ENCODE measurements around the gene AHCYL2. TPM values are rescaled to one million over a fixed set of nuclear protein-coding genes. Genes with fewer than 3 reads are reported as not detected.

AHCYL2 gene
- total RNA-seq, 1 experiment from 2014 or later: 20.2 TPM

- ATAC-seq (no peak), DNase-seq (ENCODE audit: low read depth, low spot score) (no peak)
- Histone ChIP-seq H3K36me3 (ENCODE audit: control insufficient read depth, insufficient read depth, low read length) (no peaks in the 10 kb centered on the region), H3K27me3 (ENCODE audit: control insufficient read depth, insufficient read depth, low read length) (no peaks in the 10 kb centered on the region), H3K4me1 (ENCODE audit: control insufficient read depth, insufficient read depth, low read length) (no peaks in the 10 kb centered on the region), H3K9me3 (ENCODE audit: control insufficient read depth, insufficient read depth, low read depth, low read length) (no peaks in the 10 kb centered on the region), H3K27ac (ENCODE audit: low read length) (no peak overlapping the region), H3K4me3 (ENCODE audit: low read depth in 2 of 2, low read length in 2 of 2) (no peak overlapping the region)
- ChIA-PET CTCF (interaction anchor here (1.1 kb wide), 1 partner anchor 8 kb away, joined by 4 read pairs; no protein-coding TSS in a partner anchor), POLR2A (interaction anchor here (0.6 to 0.7 kb wide), 2 partner anchors 29 to 561 kb away, joined by 4 to 14 read pairs; no protein-coding TSS in a partner anchor)
- in situ Hi-C loops (cut with HindIII; ENCODE audit: low pct_unique_long_range_greater_than_20kb, low sequenced_read_pairs) (no loop called here), intact Hi-C loops (cut with micrococcal nuclease; ENCODE audit: unreplicated experiment) (loop anchor here (10.0 kb wide), 1 partner anchor 275 kb away; no protein-coding TSS in a partner anchor)
- no peak for TF ChIP-seq POLR2AphosphoS5 (IDR thresholded peaks at IDR 0.05; ENCODE audit: low read depth, low read length)
- TF ChIP-seq SIN3A (IDR thresholded peaks at IDR 0.05; ENCODE audit: borderline replicate concordance, insufficient read depth, low read depth, low read length): no peak
- TF ChIP-seq CTCF (IDR thresholded peaks at IDR 0.05): no peak
- no peak for TF ChIP-seq TCF7L2 (IDR thresholded peaks at IDR 0.05; ENCODE audit: low read depth, low read length)
- no peak for TF ChIP-seq REST (IDR thresholded peaks at IDR 0.05; ENCODE audit: insufficient read depth in 1 of 2, low read depth in 2 of 2, low read length in 1 of 2)
- no TSS peak for BruUV-seq (replicated peaks)
These were observed 134.8 kb downstream of the AHCYL2 start for GRCh38 chr7:129359638-129360037.

- Histone ChIP-seq H3K36me3 (ENCODE audit: control insufficient read depth, insufficient read depth, low read length) (no peaks in the 10 kb centered on the region), H3K27me3 (ENCODE audit: control insufficient read depth, insufficient read depth, low read length) (no peaks in the 10 kb centered on the region), H3K27ac (ENCODE audit: low read length) (no peak overlapping the region), H3K9me3 (ENCODE audit: control insufficient read depth, insufficient read depth, low read depth, low read length) (no peaks in the 10 kb centered on the region), H3K4me3 (ENCODE audit: low read depth in 2 of 2, low read length in 2 of 2) (no peak overlapping the region), H3K4me1 (ENCODE audit: control insufficient read depth, insufficient read depth, low read length) (no peaks in the 10 kb centered on the region)
- TF ChIP-seq POLR2AphosphoS5 (IDR thresholded peaks at IDR 0.05; ENCODE audit: low read depth, low read length) (no peak), SIN3A (IDR thresholded peaks at IDR 0.05; ENCODE audit: borderline replicate concordance, insufficient read depth, low read depth, low read length) (no peak), TCF7L2 (IDR thresholded peaks at IDR 0.05; ENCODE audit: low read depth, low read length) (no peak), CTCF (IDR thresholded peaks at IDR 0.05) (no peak), REST (IDR thresholded peaks at IDR 0.05; ENCODE audit: insufficient read depth in 1 of 2, low read depth in 2 of 2, low read length in 1 of 2) (no peak)
- no TSS peak for BruUV-seq (replicated peaks)
- ATAC-seq: no peak
- intact Hi-C loops (cut with micrococcal nuclease; ENCODE audit: unreplicated experiment): loop anchor here (10.0 kb wide), 1 partner anchor 273 kb away; no protein-coding TSS in a partner anchor
- ChIA-PET CTCF (interaction anchor here (0.6 to 0.7 kb wide), 2 partner anchors 19 to 106 kb away, joined by 4 to 6 read pairs; no protein-coding TSS in a partner anchor), POLR2A (interaction anchor here (1.0 kb wide), 1 partner anchor 25 kb away, joined by 3 read pairs; no protein-coding TSS in a partner anchor)
- no peak for DNase-seq (ENCODE audit: low read depth, low spot score)
- in situ Hi-C loops (cut with HindIII; ENCODE audit: low pct_unique_long_range_greater_than_20kb, low sequenced_read_pairs): no loop called here
These were observed 136.9 kb downstream of the AHCYL2 start for GRCh38 chr7:129361771-129362170.
